Cerebellar nuclear complex (tissue), 1 donor: ENCODE measurements around the gene PDE4DIP.
"Not testable (repeated sequence)": the region's sequence is repeated elsewhere in the genome, so short reads cannot be mapped to it uniquely, and the experiment has no call there.

Source experiments
- DNase-seq, 2 experiments: peaks; one replicate each; lab custom pipeline; 2025; lab: John Stamatoyannopoulos, UW

Gene PDE4DIP

DNA sequence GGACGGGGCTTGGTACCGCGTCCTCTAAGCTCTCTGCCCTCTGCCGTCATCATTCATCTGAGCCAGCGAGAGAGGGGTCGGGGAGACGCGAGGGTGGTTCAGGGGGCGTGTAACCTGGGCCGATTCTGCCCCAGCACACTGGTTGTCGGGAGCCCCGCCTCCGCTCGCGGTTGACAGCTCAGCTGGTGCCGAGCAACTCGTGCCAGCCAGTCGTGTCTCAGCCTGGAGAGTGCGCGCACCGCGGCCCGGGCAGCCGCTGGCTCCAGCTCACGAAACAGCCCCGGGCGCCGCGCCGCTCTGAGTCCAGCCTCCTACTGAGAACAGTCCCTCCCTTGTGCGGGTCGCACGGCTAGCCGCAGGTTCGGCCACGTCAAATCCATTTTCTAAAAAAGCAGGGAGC, at the start of gene PDE4DIP:
PDE4DIP (plus strand) TSS at position 209 of the 400 bp plus-strand sequence. CDS start 347 bp downstream, outside the sequence.
- not testable (repeated sequence) for DNase-seq

DNA sequence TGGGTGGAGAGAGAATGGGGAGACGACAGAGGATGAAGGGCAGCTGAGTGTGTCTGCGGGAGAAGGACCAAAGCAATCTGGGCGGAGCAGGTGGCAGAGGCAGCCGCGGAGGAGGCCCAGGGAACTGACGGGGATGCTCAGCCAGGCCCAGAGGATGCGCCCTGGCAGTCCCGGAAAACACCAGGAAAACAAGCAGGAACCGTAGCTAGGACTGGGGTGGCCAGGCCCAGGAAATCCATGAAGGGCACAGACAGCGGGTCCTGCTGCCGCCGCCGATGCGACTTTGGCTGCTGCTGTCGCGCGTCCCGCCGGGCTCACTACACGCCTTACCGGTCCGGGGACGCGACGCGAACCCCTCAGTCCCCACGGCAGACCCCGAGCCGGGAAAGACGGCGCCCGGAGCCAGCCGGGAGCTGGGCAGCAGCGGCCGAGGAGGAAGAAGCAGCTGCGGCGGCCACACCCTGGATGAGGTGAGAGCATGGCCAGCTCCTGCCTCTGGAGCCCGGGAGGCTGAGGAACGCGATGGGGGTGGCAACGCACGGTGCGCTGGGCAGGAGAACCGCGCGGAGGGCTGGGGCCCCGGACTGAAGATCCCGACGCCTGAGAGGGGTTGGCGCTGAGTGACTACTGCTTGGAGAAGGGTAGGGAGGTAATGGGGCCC, 35.8 kb upstream of the PDE4DIP start:
- DNase-seq = not testable (repeated sequence)

DNA sequence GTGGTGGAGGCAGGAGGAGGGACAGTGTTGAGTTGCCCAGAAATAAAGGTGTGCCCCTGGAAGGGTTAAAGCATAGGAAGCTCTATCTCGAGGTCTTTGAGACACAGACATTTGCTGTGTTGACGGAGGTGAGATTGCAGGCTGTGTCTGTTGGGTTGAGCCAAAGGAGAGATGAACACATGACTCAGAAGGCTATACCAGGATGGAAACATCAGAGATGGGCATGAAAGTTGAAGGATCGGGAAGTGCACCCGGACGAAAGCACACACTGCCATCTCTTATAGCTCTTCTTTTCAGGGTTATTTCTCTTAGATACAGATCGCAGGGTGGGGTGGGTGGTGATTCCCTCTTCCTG, 35.3 kb upstream of the PDE4DIP start:
- DNase-seq = not testable (repeated sequence)

DNA sequence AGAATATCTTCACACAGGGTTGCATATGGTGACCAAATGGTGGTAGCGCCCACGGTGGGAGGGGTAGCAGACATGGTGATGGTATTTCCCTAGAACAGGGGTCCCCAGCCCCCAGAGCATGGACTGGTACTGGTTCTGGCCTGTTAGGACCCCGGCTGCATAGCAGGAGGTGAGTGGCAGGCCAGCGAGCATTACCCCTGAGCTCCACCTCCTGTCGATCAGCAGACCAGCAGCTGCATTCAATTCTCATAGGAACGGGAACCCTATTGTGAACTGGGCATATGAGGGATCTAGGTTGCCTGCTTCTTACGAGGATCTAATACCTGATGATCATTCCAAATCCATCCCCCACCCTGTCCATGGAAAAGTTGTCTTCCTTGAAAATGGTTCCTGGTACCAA, 22.0 kb upstream of the PDE4DIP start:
- not testable (repeated sequence) for DNase-seq

DNA sequence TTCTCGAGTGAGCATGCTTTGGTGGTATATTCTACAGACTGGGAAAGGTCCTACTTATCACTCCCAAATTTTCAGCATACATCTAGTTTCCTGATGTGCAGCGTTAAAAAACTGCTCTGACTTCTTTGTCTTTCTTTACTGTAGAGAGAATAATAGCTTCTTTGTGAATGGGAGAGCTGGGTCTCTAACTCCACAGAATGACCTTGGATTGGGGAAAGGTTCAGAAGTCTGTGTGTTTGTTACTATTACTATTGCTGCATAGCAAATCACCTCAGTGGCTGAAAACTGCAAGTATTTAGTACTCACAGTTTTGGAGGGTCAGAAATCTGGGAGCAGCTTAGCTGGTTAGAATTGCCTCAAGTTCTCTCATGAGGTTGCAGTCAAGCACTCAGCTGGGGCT, 20.4 kb upstream of the PDE4DIP start:
- not testable (repeated sequence) for DNase-seq

DNA sequence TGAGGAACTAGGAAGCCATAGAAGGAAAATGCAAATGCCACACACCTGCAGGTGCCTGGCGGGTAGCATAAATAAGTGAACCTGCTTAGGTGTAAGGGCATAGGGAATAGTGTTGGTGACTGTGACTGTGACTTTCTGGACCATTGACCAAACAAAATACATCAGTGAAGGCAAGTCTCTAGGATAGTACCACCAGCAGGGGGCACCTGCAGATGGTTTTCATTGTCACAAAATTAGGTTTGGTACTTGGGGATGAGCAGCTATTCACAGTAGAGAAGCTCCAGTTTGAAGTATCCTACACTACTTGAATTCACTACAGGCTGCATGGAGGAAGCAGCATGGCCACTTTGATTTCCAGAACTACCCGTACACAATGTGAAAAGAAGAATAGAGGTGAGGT, 19.2 kb upstream of the PDE4DIP start:
- DNase-seq = not testable (repeated sequence)

DNA sequence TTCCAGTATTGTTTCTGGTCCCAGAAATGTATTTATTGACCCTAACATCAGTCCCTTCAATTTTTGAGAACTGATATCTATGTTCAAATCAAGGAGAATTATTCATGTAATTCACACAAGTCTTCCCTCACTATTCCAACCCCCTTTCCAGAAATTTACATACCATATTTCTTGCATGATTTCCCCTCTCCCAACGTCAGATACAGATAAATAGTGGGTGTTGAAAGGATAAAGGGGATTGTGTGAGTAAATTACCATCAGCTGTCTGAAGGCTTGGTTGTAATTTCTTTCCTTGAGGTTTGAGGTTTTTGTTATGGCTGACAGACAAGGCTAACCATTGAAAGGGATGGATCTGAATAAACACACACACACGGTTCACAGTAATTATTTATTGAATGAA, 15.7 kb upstream of the PDE4DIP start:
- not testable (repeated sequence) for DNase-seq

DNA sequence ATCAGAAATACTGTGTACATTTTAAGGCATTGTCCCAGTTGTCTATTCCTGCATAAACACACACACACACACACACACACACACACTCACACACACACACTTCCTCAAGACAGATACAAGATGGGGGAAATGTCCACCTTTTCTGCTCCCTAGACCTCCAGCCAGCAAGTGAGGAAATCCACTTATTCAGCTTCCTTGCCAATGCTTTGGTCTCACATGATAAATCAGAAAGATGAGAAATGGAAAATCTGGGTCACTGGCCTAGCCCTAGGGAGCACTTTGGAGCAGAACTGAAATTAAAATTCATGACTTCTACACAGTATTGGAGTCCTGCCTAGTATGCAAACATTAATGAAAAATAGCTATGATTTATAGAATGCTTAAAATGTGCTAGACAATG, 15.3 kb upstream of the PDE4DIP start:
- DNase-seq = not testable (repeated sequence)

DNA sequence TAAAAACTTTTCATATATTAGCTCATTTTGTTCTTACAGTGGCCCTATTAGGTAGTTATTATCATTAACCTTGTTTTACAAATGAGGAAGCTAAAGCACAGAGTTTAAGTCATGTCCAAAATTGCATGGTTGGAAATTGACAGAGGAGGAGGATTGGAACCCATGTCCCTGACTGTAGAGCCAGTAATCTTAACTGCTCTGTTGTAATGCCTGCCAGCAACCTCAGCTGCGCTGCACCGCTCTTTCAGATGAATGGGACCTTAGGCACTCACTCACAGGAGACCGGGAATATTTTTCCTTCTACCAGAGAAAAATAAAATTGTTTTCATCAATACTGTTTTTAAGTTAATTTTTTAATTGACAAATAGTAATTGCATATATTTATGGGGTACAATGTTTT, 14.9 kb upstream of the PDE4DIP start:
- not testable (repeated sequence) for DNase-seq

DNA sequence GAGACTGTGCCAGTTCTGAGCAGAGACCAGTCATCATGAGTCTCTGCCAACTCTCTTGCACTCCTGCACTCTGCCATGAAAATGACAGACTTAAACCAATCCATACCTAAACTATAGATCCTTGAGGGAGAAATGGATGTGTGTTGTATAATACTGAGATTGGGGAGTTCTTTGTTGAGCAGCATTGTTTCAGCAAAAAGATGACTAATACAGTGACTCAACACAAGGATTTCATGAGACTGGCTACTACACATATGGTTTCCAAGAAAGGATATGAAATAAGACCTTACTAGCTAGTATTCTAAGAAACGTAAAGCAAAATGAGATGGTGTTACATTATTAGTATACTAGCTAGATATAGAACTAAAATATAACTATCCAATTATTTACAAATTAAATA, 3.0 kb upstream of the PDE4DIP start:
- DNase-seq = not testable (repeated sequence)

DNA sequence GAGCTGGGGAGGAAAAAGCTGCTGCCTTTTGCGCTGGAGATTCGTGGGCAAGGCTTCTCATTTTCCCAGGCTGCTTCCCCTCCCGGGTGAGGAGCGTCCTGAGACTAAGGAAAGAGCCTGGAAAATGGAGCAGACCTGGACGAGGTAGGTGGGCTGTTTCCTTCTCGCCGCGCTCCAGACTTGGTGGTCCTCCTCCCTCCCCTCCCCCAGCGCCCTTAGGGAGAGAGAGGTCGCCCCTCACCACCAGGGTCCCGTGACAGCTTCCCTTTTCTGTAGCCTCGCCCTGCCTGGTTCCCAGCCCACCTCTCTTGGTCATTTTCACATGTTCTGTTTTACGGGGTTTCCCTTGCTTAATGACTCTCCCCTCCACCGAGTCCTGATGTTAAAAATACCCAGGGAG, 423 bp downstream of the PDE4DIP start:
- not testable (repeated sequence) for DNase-seq

DNA sequence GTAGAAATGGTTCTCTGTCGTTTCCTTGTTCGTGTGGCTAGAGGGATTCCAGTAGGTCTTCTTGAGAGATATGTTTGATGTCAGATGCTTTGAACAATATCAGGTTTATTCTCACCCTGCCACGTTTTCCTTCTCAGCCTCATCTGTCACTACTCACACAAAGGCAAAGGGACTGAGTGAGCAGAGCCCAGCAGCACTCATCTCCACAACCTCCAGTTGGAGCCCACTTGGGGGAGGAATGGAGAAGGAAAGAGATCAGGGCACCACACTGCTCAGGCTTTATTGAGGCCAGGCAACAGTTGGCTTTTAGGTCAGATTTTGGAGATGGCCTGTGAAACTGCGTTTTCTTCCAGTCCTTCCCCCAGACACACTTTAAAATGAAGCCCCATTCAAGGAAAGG, 840 bp downstream of the PDE4DIP start:
- not testable (repeated sequence) for DNase-seq

DNA sequence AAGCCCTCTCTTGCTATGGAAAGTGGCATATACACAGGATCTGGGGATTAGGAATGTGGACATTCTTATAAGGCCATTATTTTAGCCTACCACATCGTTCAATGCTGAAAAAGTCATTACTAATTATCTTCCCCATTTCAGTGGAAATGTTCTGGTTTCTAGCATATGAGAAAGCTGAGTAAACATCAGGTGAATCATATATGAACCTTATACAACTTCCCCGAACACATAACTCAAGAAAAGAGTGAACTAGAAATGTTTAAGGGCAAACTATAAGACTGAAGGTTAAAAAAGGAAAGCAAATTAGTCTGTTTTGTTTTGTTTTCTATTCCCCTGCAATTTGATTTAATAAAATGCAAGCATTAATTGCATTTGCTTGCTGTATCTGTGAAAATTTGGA, 6.1 kb downstream of the PDE4DIP start:
- DNase-seq = not testable (repeated sequence)

DNA sequence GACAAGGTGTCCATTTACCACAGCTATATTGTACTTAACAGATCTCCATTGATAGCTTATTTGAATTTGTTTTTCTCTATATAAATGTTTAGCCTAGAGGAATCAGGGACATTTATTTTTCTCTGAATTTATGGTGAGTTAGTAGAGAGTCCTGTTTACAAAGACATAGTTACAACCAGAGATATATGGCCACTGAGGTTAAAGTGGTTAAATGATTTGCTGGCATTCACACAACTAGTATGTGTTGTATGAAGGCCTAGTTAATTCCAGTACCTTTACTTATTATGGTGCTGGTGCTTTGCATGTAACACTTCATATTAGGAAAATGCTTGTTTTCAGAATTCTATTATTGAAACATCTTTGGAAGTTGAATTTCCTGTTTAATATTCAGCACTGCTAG, 6.6 kb downstream of the PDE4DIP start:
- not testable (repeated sequence) for DNase-seq

DNA sequence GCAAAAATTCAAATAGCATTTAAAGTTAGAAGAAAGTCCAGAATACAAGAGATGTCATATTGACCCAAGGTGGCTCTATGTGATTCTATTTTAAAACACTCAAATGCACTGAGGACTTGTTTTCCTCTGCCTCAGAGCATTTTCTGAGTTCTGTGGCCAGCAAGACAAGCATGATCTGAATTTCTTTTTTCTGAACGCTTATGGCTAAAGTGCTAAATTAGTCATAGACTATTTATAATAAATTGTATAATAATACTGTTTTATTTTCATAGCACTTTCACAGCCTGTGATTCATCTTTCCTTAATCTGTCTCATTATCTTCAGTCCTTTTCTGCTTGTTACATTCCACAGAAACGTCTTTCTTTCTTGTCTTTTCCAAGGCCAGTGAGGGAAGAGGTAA, 7.5 kb downstream of the PDE4DIP start:
- not testable (repeated sequence) for DNase-seq

DNA sequence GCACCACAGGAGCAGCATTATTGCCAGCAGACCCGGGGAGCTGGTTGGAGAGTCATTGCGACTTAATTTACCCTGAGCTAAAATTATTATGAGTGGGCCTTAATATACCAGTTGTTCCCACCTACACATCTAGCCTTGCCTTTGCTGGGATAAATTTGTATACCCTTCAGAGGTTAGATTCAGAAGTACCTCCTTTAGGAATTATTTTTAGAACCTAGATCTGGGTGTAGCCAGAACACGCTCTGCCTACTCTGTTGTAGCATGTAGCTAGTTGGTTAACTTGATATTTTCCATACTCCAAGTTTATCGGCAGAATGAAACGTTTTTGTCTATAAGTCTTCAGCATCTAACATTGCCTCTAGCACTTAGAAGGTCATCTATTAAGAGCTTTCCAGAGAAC, 9.1 kb downstream of the PDE4DIP start:
- not testable (repeated sequence) for DNase-seq

DNA sequence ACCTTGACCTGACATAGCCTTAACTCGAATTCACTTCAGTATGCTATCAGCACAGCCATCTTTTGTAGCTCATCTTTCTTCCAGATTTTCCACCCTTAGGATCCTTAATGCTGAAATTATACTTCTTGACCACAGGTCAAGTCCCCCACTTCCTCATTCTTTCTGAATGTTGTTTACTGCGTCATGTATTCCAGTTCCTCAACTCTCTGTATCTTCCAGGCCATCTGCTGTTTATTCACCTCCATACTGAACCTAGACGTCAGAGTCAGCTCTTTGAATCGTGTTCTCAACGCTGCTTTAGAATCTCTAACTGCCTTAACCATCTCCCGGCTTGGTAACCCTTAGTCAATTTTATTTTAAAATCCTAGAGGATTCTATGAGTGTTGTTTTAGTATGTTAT, 9.8 kb downstream of the PDE4DIP start:
- not testable (repeated sequence) for DNase-seq

DNA sequence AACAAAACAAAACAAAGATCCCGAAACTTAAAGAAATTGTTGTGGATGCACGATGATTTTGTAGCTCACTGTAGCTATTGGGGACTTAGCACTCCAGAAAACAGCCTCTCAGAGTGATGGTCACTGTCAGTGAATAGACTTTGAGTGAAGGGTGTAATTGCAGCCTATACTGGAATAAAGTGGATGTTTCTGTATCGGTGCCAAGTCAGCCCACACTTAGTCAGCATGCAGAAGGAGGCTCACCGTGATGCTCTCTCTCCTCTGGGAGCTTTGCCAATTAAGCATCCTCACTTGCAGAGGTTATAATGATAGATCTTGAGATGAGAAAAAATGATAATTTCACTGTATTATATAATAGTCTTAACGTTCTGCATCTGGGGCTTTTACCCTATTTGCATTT, 11.1 kb downstream of the PDE4DIP start:
- DNase-seq = not testable (repeated sequence)

DNA sequence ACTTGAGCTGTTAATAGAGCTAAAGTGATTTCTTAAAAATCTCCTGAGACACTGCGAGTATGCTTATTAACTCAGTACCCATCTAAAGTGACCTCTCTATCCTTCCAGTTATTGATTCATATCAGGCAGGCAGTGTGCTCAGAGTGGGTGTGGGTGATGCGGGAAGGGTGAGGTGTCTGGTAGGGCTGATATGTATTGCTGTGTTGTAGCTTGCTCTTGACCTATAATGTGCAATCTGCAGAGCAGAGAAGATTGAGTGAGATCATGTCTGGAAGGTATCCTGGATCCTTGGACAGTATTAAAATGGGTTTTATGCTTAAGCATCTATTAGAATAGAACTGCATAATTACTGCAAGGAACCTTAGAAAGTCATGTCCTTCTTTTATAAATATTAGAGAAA, 15.8 kb downstream of the PDE4DIP start:
- DNase-seq = not testable (repeated sequence)

DNA sequence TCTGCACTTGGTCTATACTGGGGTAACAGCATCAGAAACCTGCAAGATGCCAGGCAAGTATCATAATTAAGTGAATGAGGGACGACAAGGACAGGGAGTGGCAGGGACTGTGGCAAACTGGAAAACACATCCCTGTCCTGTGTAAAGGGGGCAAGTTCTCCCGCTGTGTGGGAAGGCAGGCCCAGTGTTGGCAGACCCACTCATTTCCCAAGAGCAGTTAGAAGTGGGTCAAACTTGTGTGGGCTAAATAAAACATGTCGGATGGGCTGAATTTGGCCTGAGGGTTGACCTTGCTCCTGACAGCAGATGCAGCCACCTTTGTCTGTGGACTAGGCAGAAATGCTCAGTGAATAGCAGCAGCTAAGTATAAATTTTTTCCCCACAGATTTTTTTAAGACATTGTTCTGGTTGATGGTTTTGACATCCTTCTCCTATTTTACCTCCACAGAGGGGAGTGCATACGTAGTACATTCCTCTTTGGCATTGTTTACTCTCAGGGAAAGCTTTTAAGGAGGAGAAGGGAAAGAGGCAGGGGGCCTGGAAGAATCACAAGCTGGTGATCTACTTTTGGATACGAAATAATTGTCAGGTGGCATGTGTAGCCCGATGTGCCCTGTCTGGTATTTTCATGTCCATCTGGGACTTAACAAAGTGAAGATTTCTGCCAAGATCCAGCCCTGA, 16.5 kb downstream of the PDE4DIP start:
- not testable (repeated sequence) for DNase-seq

DNA sequence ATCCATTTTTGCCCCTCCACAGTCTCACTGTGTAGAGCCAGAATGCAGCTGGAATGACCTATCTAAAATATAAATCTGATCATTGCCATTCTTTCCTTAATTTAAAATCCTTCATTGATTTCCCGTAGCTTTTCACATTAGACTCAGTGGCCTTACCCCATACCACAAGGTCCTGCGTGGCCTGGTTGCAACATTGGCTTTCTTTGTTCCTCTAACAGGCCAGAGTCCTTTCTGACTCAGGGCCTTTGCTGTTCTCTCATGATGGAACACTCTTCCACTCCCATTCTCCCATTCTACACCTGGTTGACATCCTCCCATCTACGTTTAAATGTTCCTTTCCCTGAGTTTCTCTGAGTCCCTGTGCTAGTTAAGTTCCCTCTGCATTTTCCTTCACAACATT, 18.4 kb downstream of the PDE4DIP start:
- not testable (repeated sequence) for DNase-seq

DNA sequence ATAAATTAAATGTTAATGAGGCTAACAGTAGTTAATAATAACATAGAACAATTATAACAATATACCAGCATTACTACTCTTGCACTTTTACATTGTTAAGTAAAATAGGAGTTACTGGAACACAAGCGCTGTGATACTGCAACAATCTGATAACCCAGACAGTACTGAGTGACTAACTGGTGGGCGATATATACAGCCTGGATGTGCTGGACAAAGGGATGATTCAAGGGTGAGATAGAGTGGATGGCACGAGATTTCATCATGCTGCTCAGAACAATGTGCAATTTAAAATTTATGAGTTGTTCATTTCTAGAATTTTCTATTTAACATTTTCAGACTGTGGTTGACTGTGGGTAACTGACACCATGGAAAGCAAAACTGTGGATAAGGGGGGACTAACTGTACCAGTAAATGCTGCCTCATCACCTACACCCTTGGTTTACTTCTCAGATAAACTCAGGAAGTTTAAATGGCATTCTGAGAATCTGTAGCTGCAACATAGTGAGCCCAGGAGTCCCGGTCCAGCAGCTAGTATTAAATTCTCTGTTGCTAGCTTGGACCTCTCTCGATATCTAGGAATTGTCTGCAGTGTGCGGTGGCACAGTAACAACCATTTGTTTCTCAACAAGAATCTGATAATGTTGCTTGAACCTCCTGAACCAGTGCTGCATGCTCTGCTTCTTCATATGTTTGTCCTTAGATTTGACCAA, 24.9 kb downstream of the PDE4DIP start:
- not testable (repeated sequence) for DNase-seq

DNA sequence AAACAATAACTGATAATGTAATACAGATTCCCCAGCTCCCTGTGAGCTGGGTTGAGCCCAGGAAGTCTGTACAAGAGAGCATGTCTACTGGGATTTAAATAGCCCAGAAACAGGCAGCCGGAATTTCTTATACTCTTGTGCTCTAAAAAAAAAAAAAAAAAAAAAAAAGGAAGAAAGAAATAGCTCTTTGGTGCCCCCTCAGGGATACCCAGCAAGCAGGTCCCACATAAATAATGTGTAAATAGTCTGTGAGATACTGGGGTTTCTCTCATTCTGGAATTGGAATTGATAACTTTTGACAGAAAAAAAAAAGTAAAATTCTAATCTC, 25.4 kb downstream of the PDE4DIP start:
- not testable (repeated sequence) for DNase-seq
